Stimulated activated CD4-positive, alpha-beta T cell treated with anti-CD3 and anti-CD28 coated beads, TNF-alpha, amount 100 ng/mL, for 1 hour (primary cell): ENCODE data around the gene ARMC6.
"Not testable (repeated sequence)": the region's sequence is repeated elsewhere in the genome, so short reads cannot be mapped to it uniquely, and the experiment has no call there.

Experiments used
- DNase-seq, 3 donors: peaks; one replicate each; pipeline ENCODE4 v3.0.0-alpha.2; 2020; ENCODE audit warnings: low read depth in 3 of 3, low spot score in 1 of 3

The ARMC6 gene

DNA sequence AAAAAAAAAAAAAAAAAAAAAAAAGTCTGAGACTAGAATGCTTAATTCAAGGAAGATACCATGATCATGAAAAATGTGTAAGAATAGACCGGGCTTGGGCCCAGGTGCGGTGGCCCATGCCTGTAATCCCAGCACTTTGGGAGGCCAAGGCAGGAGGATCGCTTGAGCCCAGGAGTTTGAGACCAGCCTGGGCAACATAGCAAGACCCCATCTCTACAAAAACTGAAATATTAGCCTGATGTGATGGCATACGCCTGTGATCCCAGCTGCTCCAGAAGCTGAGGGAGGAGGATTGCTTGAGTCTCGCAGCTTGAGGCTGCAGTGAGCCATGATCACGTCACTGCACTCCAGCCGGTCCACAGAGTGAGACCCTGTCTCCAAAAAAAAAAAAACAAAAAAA, 73.5 kb downstream of the ARMC6 start:
- not testable (repeated sequence) for DNase-seq

DNA sequence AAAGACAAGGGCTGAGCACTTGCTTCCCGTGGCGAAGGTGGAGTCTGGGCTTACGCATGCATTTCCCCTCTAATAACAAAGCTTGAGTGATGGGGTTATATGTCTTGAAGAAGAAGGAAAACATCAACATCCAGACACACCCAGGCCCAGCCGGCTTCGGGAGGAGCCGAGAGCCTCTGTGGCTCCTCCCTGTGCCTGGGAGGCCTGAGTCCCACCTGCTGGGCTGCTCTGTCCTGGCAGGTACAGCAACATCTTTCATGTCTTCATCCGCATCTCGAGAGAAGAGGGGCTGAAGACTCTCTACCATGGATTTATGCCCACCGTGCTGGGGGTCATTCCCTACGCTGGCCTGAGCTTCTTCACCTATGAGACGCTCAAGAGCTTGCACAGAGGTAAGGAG, 74.3 kb downstream of the ARMC6 start:
- no peak for DNase-seq
